MCF 10A (cell line): ENCODE results near the gene ADM. TPM values are rescaled to one million over a fixed set of nuclear protein-coding genes. Genes with fewer than 3 reads are reported as not detected.
A peak's percentile ranks its signal among the peaks of the same experiment; 100 is the strongest.

Source experiments
- BruUV-seq: library from RNA; stranded (reverse); fragments of 400-500 nt; replicated peaks from 2 replicates; lab custom pipeline; 2021; lab: Mats Ljungman, UMichigan
- CTCF ChIA-PET: fragments of 300-600 bp; sonication (Branson Sonifier 250); formaldehyde crosslinking; extraction: SDS; loops from one replicate; lab custom pipeline; 2021; ENCODE audit warnings: antibody characterized with exemption, inconsistent platforms; lab: Yijun Ruan, JAX
- POLR2A ChIA-PET: fragments of 300-600, 350-650 bp; sonication (Branson Sonifier 250); formaldehyde crosslinking; extraction: SDS; loops from one replicate; lab custom pipeline; 2020; ENCODE audit warnings: antibody characterized with exemption, inconsistent platforms; lab: Yijun Ruan, JAX
- DNase-seq: peaks from one replicate; pipeline ENCODE4 v3.0.0-alpha.2; 2018; ENCODE audit not compliant: unreplicated experiment
- H3K27ac Mint-ChIP-seq: one replicate; pipeline ENCODE4 v1.8.0; 2022; ENCODE audit warnings: mild to moderate bottlenecking, low read depth, mixed read lengths; ENCODE audit not compliant: unreplicated experiment
- H3K27me3 Mint-ChIP-seq: one replicate; pipeline ENCODE4 v1.8.0; 2022; ENCODE audit warnings: mixed read lengths; ENCODE audit not compliant: insufficient read depth, unreplicated experiment
- H3K36me3 Mint-ChIP-seq: one replicate; pipeline ENCODE4 v1.8.0; 2022; ENCODE audit warnings: mild to moderate bottlenecking, moderate library complexity, mixed read lengths; ENCODE audit not compliant: insufficient read depth, unreplicated experiment
- H3K4me1 Mint-ChIP-seq: one replicate; pipeline ENCODE4 v1.8.0; 2022; ENCODE audit warnings: mixed read lengths; ENCODE audit not compliant: insufficient read depth, unreplicated experiment
- H3K4me3 Mint-ChIP-seq: one replicate; pipeline ENCODE4 v1.8.0; 2022; ENCODE audit warnings: mild to moderate bottlenecking, moderate library complexity, mixed read lengths; ENCODE audit not compliant: unreplicated experiment
- H3K9me3 Mint-ChIP-seq: one replicate; pipeline ENCODE4 v1.8.0; 2022; ENCODE audit warnings: mixed read lengths; ENCODE audit not compliant: unreplicated experiment
- CTCF ChIP-seq: fragments of 200-600 bp; IDR thresholded peaks from one replicate; pipeline ENCODE4 v1.8.0; 2022; ENCODE audit warnings: antibody characterized with exemption, mild to moderate bottlenecking; ENCODE audit not compliant: unreplicated experiment
- intact Hi-C: fragments of 100-400 bp; cut with micrococcal nuclease; formaldehyde crosslinking; loops from 2 replicates; pipeline ENCODE4 v1.14.1; 2022
- total RNA-seq: library from RNA; stranded (reverse); gene quantifications from 2 replicates; pipeline ENCODE4 v1.2.3, GENCODE V29; 2022

The ADM gene
- total RNA-seq, 1 experiment from 2014 or later, result 8.7 TPM

- ChIA-PET CTCF (interaction anchor here (0.5 to 3.1 kb wide), 6 partner anchors 12 to 571 kb away, joined by 3 to 30 read pairs (median 4); no protein-coding TSS in a partner anchor), POLR2A (interaction anchor here (1.0 to 3.6 kb wide), 3 partner anchors 11 to 560 kb away, joined by 4 to 31 read pairs (median 22); partner anchors contain the start of gene ADM)
- Mint-ChIP-seq H3K36me3 (no peaks in the 10 kb centered on the region), H3K9me3 (no peaks in the 10 kb centered on the region), H3K27ac (no peak overlapping the region), H3K4me3 (no peak overlapping the region), H3K27me3 (no peaks in the 10 kb centered on the region), H3K4me1 (peaks cover 12% of the 10 kb centered on the region)
- no peak for DNase-seq
- TF ChIP-seq CTCF, result no peak
- intact Hi-C loops, result loop anchor here (5.0 kb wide), 3 partner anchors 348 to 708 kb away; no protein-coding TSS in a partner anchor
- no TSS peak for BruUV-seq
Measured at GRCh38 chr11:10319702-10320558, 15.1 kb downstream of the ADM start.

- Mint-ChIP-seq H3K27me3 (no peaks in the 10 kb centered on the region), H3K9me3 (no peaks in the 10 kb centered on the region), H3K4me3 (no peak overlapping the region), H3K27ac (no peak overlapping the region), H3K4me1 (peaks cover 12% of the 10 kb centered on the region), H3K36me3 (no peaks in the 10 kb centered on the region)
- no TSS peak for BruUV-seq
- TF ChIP-seq CTCF, result no peak
- ChIA-PET POLR2A (interaction anchor here (1.0 to 3.6 kb wide), 3 partner anchors 12 to 561 kb away, joined by 4 to 31 read pairs (median 22); partner anchors contain the start of gene ADM), CTCF (interaction anchor here (0.5 to 3.1 kb wide), 5 partner anchors 13 to 572 kb away, joined by 3 to 30 read pairs (median 4); no protein-coding TSS in a partner anchor)
- DNase-seq, result no peak
- intact Hi-C loops, result loop anchor here (5.0 kb wide), 3 partner anchors 349 to 709 kb away; no protein-coding TSS in a partner anchor
Measured at GRCh38 chr11:10320736-10321465, 16.0 kb downstream of the ADM start.

- DNase-seq, result no peak
- TF ChIP-seq CTCF, result no peak
- Mint-ChIP-seq H3K9me3 (no peaks in the 10 kb centered on the region), H3K27ac (peak overlapping the region; percentile 54), H3K4me1 (peaks cover 18% of the 10 kb centered on the region), H3K27me3 (no peaks in the 10 kb centered on the region), H3K4me3 (no peak overlapping the region), H3K36me3 (no peaks in the 10 kb centered on the region)
- intact Hi-C loops, result loop anchor here (2.0 to 5.0 kb wide), 4 partner anchors 142 to 710 kb away; no protein-coding TSS in a partner anchor
- no TSS peak for BruUV-seq
- ChIA-PET POLR2A (interaction anchor here (0.6 to 3.6 kb wide), 4 partner anchors 13 to 862 kb away, joined by 3 to 31 read pairs (median 14); partner anchors contain the start of genes ADM and ZNF143), CTCF (interaction anchor here (0.6 to 3.1 kb wide), 13 partner anchors 9 to 858 kb away, joined by 3 to 30 read pairs (median 3); no protein-coding TSS in a partner anchor)
Measured at GRCh38 chr11:10322401-10322800, 17.5 kb downstream of the ADM start.
